K562 (cell line): ENCODE data around the gene UBE2E1.

ENCODE experiments used
- ATF2 ChIP-seq: sonication (generic); formaldehyde crosslinking; IDR thresholded peaks from 2 replicates; pipeline ENCODE4 v1.8.1; 2022; ENCODE audit warnings: missing genetic modification reagents
- MAZ ChIP-seq, 2 experiments: fragments of 450-650 bp in 1 of 2; sonication (generic) in 1 of 2; formaldehyde crosslinking; IDR thresholded peaks in 1 of 2; conservative IDR thresholded peaks in 1 of 2; 2 replicates each; pipeline versions ENCODE4 v1.4.0 to v1.5.0; 2020; ENCODE audit warnings: mild to moderate bottlenecking in 1 of 2, missing genetic modification reagents in 1 of 2
- NKRF ChIP-seq: fragments of 450-650 bp; IDR thresholded peaks from 2 replicates; pipeline ENCODE4 v1.6.1; 2016; ENCODE audit warnings: borderline replicate concordance
- SMC3 ChIP-seq: conservative IDR thresholded peaks from 2 replicates; pipeline ENCODE4 v1.6.1; 2011; ENCODE audit warnings: low read depth, low read length, improper control_type of control experiment; ENCODE audit not compliant: insufficient read depth
- TCFL5 ChIP-seq: fragments of 250-450 bp; sonication (Bioruptor Pico); conservative IDR thresholded peaks from 2 replicates; pipeline ENCODE4 v1.6.1; 2021; ENCODE audit warnings: mild to moderate bottlenecking, moderate library complexity, matching md5 sums

- no peak for TF ChIP-seq MAZ (CRISPR knock-in tag; conservative IDR thresholded peaks at IDR 0.05 in 1 of 2, IDR thresholded peaks at IDR 0.05 in 1 of 2)
- no peak for TF ChIP-seq NKRF
- TF ChIP-seq SMC3: no peak
- no peak for TF ChIP-seq ATF2 (CRISPR knock-in tag)
- TF ChIP-seq TCFL5 (CRISPR knock-in tag): no peak
Observed at GRCh38 chr3:23859839-23860382, 54.2 kb downstream of the UBE2E1 start.
